HepG2 (cell line): Measurements from ENCODE around the gene ABCC10. TPM values are rescaled to one million over a fixed set of nuclear protein-coding genes. Genes with fewer than 3 reads are reported as not detected.

Source experiments
- ATF5 ChIP-seq: sonication (generic); formaldehyde crosslinking; IDR thresholded peaks from 2 replicates; pipeline ENCODE4 v1.4.0; 2020; ENCODE audit warnings: mild to moderate bottlenecking, low read depth, missing genetic modification reagents
- CBX5 ChIP-seq: sonication (generic); formaldehyde crosslinking; IDR thresholded peaks from 2 replicates; pipeline ENCODE4 v1.4.0; 2020; ENCODE audit warnings: missing genetic modification reagents, borderline replicate concordance
- HDAC2 ChIP-seq: sonication (generic); formaldehyde crosslinking; IDR thresholded peaks from 2 replicates; pipeline ENCODE4 v1.4.0; 2020; ENCODE audit warnings: missing genetic modification reagents
- HNRNPH1 ChIP-seq: fragments of 200-400 bp; formaldehyde crosslinking; optimal IDR thresholded peaks from 2 replicates; pipeline ENCODE3; 2017; ENCODE audit warnings: mild to moderate bottlenecking, low read depth, low read length
- IRF1 ChIP-seq: sonication (generic); formaldehyde crosslinking; IDR thresholded peaks from 2 replicates; pipeline ENCODE4 v1.4.0; 2020; ENCODE audit warnings: low read depth, mild to moderate bottlenecking, missing genetic modification reagents
- RBM22 ChIP-seq: fragments of 200-400 bp; formaldehyde crosslinking; optimal IDR thresholded peaks from 2 replicates; pipeline ENCODE3; 2017; ENCODE audit warnings: mild to moderate bottlenecking, low read length, moderate library complexity
- SAP130 ChIP-seq: IDR thresholded peaks from 2 replicates; pipeline ENCODE4 v1.6.1; 2016; ENCODE audit warnings: low read depth
- SOX6 ChIP-seq, 2 experiments: fragments of 450-650 bp in 1 of 2; sonication (generic) in 1 of 2; formaldehyde crosslinking in 1 of 2; IDR thresholded peaks; 2 replicates each; pipeline versions ENCODE4 v1.4.0 to v1.6.1; 2017 to 2020; ENCODE audit warnings: antibody characterized with exemption in 1 of 2, mild to moderate bottlenecking in 1 of 2, missing genetic modification reagents in 1 of 2
- TRIM24 ChIP-seq: sonication (generic); formaldehyde crosslinking; IDR thresholded peaks from 2 replicates; pipeline ENCODE4 v1.8.0; 2022; ENCODE audit warnings: mild to moderate bottlenecking, missing genetic modification reagents
- ZC3H4 ChIP-seq: sonication (generic); formaldehyde crosslinking; IDR thresholded peaks from 2 replicates; pipeline ENCODE4 v1.4.0; 2020; ENCODE audit warnings: missing genetic modification reagents, borderline replicate concordance
- ZFYVE20 ChIP-seq: sonication (generic); formaldehyde crosslinking; IDR thresholded peaks from 2 replicates; pipeline ENCODE4 v1.8.0; 2023; ENCODE audit warnings: low read depth, mild to moderate bottlenecking, moderate library complexity, missing genetic modification reagents, borderline replicate concordance
- ZHX2 ChIP-seq, 2 experiments: sonication (generic) in 1 of 2; formaldehyde crosslinking in 1 of 2; IDR thresholded peaks; 2 replicates each; pipeline versions ENCODE4 v1.6.1 to v1.9.0; 2014 to 2022; ENCODE audit warnings: antibody characterized with exemption in 1 of 2, borderline replicate concordance in 1 of 2, inconsistent platforms in 1 of 2, low read depth in 1 of 2, missing genetic modification reagents in 1 of 2
- ZNF362 ChIP-seq: sonication (generic); formaldehyde crosslinking; IDR thresholded peaks from 2 replicates; pipeline ENCODE4 v1.4.0; 2020; ENCODE audit warnings: missing genetic modification reagents, mild to moderate bottlenecking, borderline replicate concordance
- ZNF670 ChIP-seq: sonication (generic); formaldehyde crosslinking; IDR thresholded peaks from 2 replicates; pipeline ENCODE4 v1.8.0; 2022; ENCODE audit warnings: mild to moderate bottlenecking, missing genetic modification reagents, borderline replicate concordance
- ZNF841 ChIP-seq: sonication (generic); formaldehyde crosslinking; IDR thresholded peaks from 2 replicates; pipeline ENCODE4 v1.8.1; 2023; ENCODE audit warnings: missing genetic modification reagents, borderline replicate concordance
- polyA plus RNA-seq, 8 experiments: library from polyadenylated mRNA; depleted of rRNA in 3 of 8; stranded (reverse) in 7 of 8; unstranded in 1 of 8; fragments of >200 nt; fragmentation: Illumina TruSeq in 4 of 8; extraction: Trizol in 4 of 8; gene quantifications; 2 replicates each; pipeline versions ENCODE4 v1.2.1 to v1.2.3, GENCODE V29; 2011 to 2016; ENCODE audit warnings: low read depth in 4 of 8, missing spikeins in 1 of 8, mixed read lengths in 1 of 8; ENCODE audit not compliant: insufficient read depth in 1 of 8
- total RNA-seq, 5 experiments: library from RNA; depleted of rRNA; stranded (reverse); fragments of >200 nt; fragmentation: Illumina TruSeq; extraction: Trizol; gene quantifications; 2 replicates each; pipeline ENCODE4 v1.2.3, GENCODE V29; 2016; ENCODE audit warnings: low read depth in 1 of 5
- TF ChIP-seq, protein P1 (sequence below): sonication (generic); formaldehyde crosslinking; IDR thresholded peaks from 2 replicates; pipeline ENCODE4 v1.4.0; 2020; ENCODE audit warnings: missing genetic modification reagents
- TF ChIP-seq, protein P2 (sequence below): sonication (generic); formaldehyde crosslinking; IDR thresholded peaks from 2 replicates; pipeline ENCODE4 v1.4.0; 2020; ENCODE audit warnings: missing genetic modification reagents

The ABCC10 gene
- total and polyA plus RNA-seq, 2 of the 13 experiments (the other 11 are each of a cell fraction or from before 2014, with no cell fraction given), result 16.0 to 24.3 TPM

GRCh38 chr6:43427406-43428111 lies at the start of gene ABCC10 (continued):
- no peak for TF ChIP-seq ZHX2 (IDR thresholded peaks at IDR 0.05; ENCODE audit: low read depth)
- TF ChIP-seq ZHX2 (CRISPR knock-in tag; IDR thresholded peaks at IDR 0.05; ENCODE audit: borderline replicate concordance), result peak; percentile 60; the same call in 1 of the 2 replicates
- TF ChIP-seq HNRNPH1, result peak; percentile 19
- TF ChIP-seq, protein P1, sequence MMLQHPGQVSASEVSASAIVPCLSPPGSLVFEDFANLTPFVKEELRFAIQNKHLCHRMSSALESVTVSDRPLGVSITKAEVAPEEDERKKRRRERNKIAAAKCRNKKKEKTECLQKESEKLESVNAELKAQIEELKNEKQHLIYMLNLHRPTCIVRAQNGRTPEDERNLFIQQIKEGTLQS (CRISPR knock-in tag), result no peak; the same call in 1 of the 2 replicates
- TF ChIP-seq ATF5 (CRISPR knock-in tag), result no peak
- no peak for TF ChIP-seq IRF1
- no peak for TF ChIP-seq ZNF841
- TF ChIP-seq, protein P2, sequence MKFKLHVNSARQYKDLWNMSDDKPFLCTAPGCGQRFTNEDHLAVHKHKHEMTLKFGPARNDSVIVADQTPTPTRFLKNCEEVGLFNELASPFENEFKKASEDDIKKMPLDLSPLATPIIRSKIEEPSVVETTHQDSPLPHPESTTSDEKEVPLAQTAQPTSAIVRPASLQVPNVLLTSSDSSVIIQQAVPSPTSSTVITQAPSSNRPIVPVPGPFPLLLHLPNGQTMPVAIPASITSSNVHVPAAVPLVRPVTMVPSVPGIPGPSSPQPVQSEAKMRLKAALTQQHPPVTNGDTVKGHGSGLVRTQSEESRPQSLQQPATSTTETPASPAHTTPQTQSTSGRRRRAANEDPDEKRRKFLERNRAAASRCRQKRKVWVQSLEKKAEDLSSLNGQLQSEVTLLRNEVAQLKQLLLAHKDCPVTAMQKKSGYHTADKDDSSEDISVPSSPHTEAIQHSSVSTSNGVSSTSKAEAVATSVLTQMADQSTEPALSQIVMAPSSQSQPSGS, result peak; percentile 49; the same call in 1 of the 2 replicates
- peak; percentile 98 for TF ChIP-seq SAP130 (CRISPR knock-in tag)
- TF ChIP-seq SOX6 (IDR thresholded peaks at IDR 0.05), result no peak
- TF ChIP-seq SOX6 (CRISPR knock-in tag; IDR thresholded peaks at IDR 0.05), result peak; percentile 85
- 0 out of 2 replicates have a peak, but pooled peaks have one; percentile 32 for TF ChIP-seq ZC3H4
- TF ChIP-seq ZNF362 (CRISPR knock-in tag), result peak; percentile 82
- no peak for TF ChIP-seq TRIM24 (CRISPR knock-in tag)
- peak; percentile 58 for TF ChIP-seq HDAC2
- 0 out of 2 replicates have a peak, but pooled peaks have one; percentile 63 for TF ChIP-seq ZFYVE20 (CRISPR knock-in tag)
- TF ChIP-seq CBX5, result peak; percentile 78; the same call in 1 of the 2 replicates
- TF ChIP-seq ZNF670 (CRISPR knock-in tag), result no peak
- TF ChIP-seq RBM22, result peak; percentile 6
